Right ventricle myocardium inferior (tissue), 1 donor: ENCODE results near the gene RNF157. TPM values are rescaled to one million over a fixed set of nuclear protein-coding genes. Genes with fewer than 3 reads are reported as not detected.
"Not testable (repeated sequence)": the region's sequence is repeated elsewhere in the genome, so short reads cannot be mapped to it uniquely, and the experiment has no call there.

Experiments
- ATAC-seq: fragments of 200-7000 bp; cut with Tn5 transposase; one replicate; pipeline ENCODE4 v1.9.1; 2020; ENCODE audit warnings: mild to moderate bottlenecking, moderate library complexity
- DNase-seq: peaks from one replicate; pipeline ENCODE4 v3.0.0; 2021; ENCODE audit errors: missing footprints
- intact Hi-C: fragments of 100-400 bp; cut with DNase I; formaldehyde crosslinking; loops from one replicate; pipeline ENCODE4 v1.11.0; 2022
- total RNA-seq: library from RNA; stranded (reverse); fragmentation: NEBNext Ultra II Directional; extraction: Animal tissue kit (Norgen Biotek cat#: 25700); gene quantifications from one replicate; pipeline ENCODE4 v1.2.1, GENCODE V29; 2021
- donor health status: DM: no; HTN: yes; CAD: no; lungs with severe emphysema.

The RNF157 gene
- total RNA-seq, 1 donor from 2014 or later, result 19.4 TPM

- intact Hi-C loops, result no loop called here
- DNase-seq (peak; percentile 78), ATAC-seq (no peak)
Measured at GRCh38 chr17:76271669-76272540, 31.6 kb upstream of the RNF157 start.

- no peak for ATAC-seq
- intact Hi-C loops, result no loop called here
- DNase-seq, result peak; percentile 59
Measured at GRCh38 chr17:76270770-76271668, 30.7 kb upstream of the RNF157 start.

- DNase-seq, result peak; percentile 67
Measured at GRCh38 chr17:76270127-76270592, 29.9 kb upstream of the RNF157 start.

GRCh38 chr17:76268991-76269981, 29.0 kb upstream of the RNF157 start:
- intact Hi-C loops, result loop anchor here (5.0 kb wide), 1 partner anchor 72 kb away; no protein-coding TSS in a partner anchor
- DNase-seq (peak; percentile 6), ATAC-seq (no peak)

More at GRCh38 chr17:76270127-76270592, 29.9 kb upstream of the RNF157 start:
- intact Hi-C loops, result no loop called here
- no peak for ATAC-seq

- intact Hi-C loops, result loop anchor here (5.0 kb wide), 1 partner anchor 71 kb away; no protein-coding TSS in a partner anchor
- ATAC-seq (peak; percentile 30), DNase-seq (peak; percentile 92)
Measured at GRCh38 chr17:76268015-76268749, 27.9 kb upstream of the RNF157 start.

- intact Hi-C loops, result loop anchor here (5.0 kb wide), 1 partner anchor 70 kb away; no protein-coding TSS in a partner anchor
- peak; percentile 43 for DNase-seq
- not testable (repeated sequence) for ATAC-seq
Measured at GRCh38 chr17:76267581-76268001, 27.3 kb upstream of the RNF157 start.

- DNase-seq, result peak; percentile 8
- ATAC-seq, result no peak
- intact Hi-C loops, result loop anchor here (5.0 kb wide), 1 partner anchor 70 kb away; no protein-coding TSS in a partner anchor
Measured at GRCh38 chr17:76267051-76267576, 26.8 kb upstream of the RNF157 start.

GRCh38 chr17:76266244-76266938, 26.1 kb upstream of the RNF157 start:
- ATAC-seq (no peak), DNase-seq (peak; percentile 1)
- intact Hi-C loops, result loop anchor here (5.0 kb wide), 1 partner anchor 69 kb away; no protein-coding TSS in a partner anchor

- peak; percentile 91 for DNase-seq
- no peak for ATAC-seq
- intact Hi-C loops, result loop anchor here (2.0 to 5.0 kb wide), 2 partner anchors 25 to 68 kb away; partner anchors contain the start of gene RNF157
Measured at GRCh38 chr17:76265624-76266243, 25.4 kb upstream of the RNF157 start.

- ATAC-seq (peak; percentile 95), DNase-seq (peak; percentile 100)
- intact Hi-C loops, result loop anchor here (2.0 to 5.0 kb wide), 2 partner anchors 24 to 68 kb away; partner anchors contain the start of gene RNF157
Measured at GRCh38 chr17:76264755-76265623, 24.7 kb upstream of the RNF157 start, which contains the start of gene UBALD2. TSS of gene UBALD2 (plus strand) at chr17:76265348. CDS start at chr17:76265506, 158 bp downstream.

GRCh38 chr17:76264425-76264754, 24.1 kb upstream of the RNF157 start:
- DNase-seq (no peak), ATAC-seq (no peak)
- intact Hi-C loops, result loop anchor here (2.0 kb wide), 1 partner anchor 24 kb away; the partner anchor contains the start of gene RNF157

- no peak for ATAC-seq
- DNase-seq, result peak; percentile 17
- intact Hi-C loops, result loop anchor here (2.0 kb wide), 1 partner anchor 23 kb away; the partner anchor contains the start of gene RNF157
Measured at GRCh38 chr17:76263896-76264295, 23.6 kb upstream of the RNF157 start.

- intact Hi-C loops, result no loop called here
- peak; percentile 66 for DNase-seq
- ATAC-seq, result no peak
Measured at GRCh38 chr17:76262732-76263344, 22.5 kb upstream of the RNF157 start.
